Astrocyte (in vitro differentiated cells and primary cell): ENCODE measurements around the gene NPTX1. TPM values are rescaled to one million over a fixed set of nuclear protein-coding genes. Genes with fewer than 3 reads are reported as not detected.

Source experiments
- DNase-seq: peaks from one replicate; pipeline ENCODE4 v3.0.0-alpha.2; 2010; ENCODE audit warnings: low read depth
- FAIRE-seq: peaks from 2 replicates; lab custom pipeline; 2011; peaks lifted over from hg19 to GRCh38; lab: Jason Lieb, UNC
- H2AFZ ChIP-seq: 2 replicates; pipeline ENCODE4 v1.6.0; 2012; ENCODE audit warnings: low read depth, low read length, inconsistent platforms
- H3K27ac ChIP-seq: 2 replicates; pipeline ENCODE4 v1.5.1; 2011; ENCODE audit warnings: low read depth, low read length, inconsistent platforms
- H3K27me3 ChIP-seq: 2 replicates; pipeline ENCODE4 v1.6.0; 2011; ENCODE audit warnings: low read length, inconsistent platforms; ENCODE audit not compliant: insufficient read depth
- H3K36me3 ChIP-seq: 2 replicates; pipeline ENCODE4 v1.5.1; 2011; ENCODE audit warnings: low read length, inconsistent platforms; ENCODE audit not compliant: insufficient read depth
- H3K4me1 ChIP-seq: 2 replicates; pipeline ENCODE4 v1.5.1; 2011; ENCODE audit warnings: low read length, inconsistent platforms; ENCODE audit not compliant: insufficient read depth
- H3K4me2 ChIP-seq: 2 replicates; pipeline ENCODE4 v1.6.0; 2012; ENCODE audit warnings: low read length, inconsistent platforms
- H3K4me3 ChIP-seq: 2 replicates; pipeline ENCODE4 v1.5.1; 2011; ENCODE audit warnings: low read depth, mild to moderate bottlenecking, low read length, inconsistent platforms; ENCODE audit not compliant: insufficient read depth
- H3K79me2 ChIP-seq: 2 replicates; pipeline ENCODE4 v1.6.0; 2012; ENCODE audit warnings: mild to moderate bottlenecking, low read length, inconsistent platforms; ENCODE audit not compliant: insufficient read depth
- H3K9ac ChIP-seq: 2 replicates; pipeline ENCODE4 v1.6.0; 2012; ENCODE audit warnings: mild to moderate bottlenecking, low read length, inconsistent platforms
- H3K9me3 ChIP-seq: 2 replicates; pipeline ENCODE4 v1.5.1; 2012; ENCODE audit warnings: low read depth, mild to moderate bottlenecking, low read length, inconsistent platforms; ENCODE audit not compliant: insufficient read depth
- H4K20me1 ChIP-seq: 2 replicates; pipeline ENCODE4 v1.6.0; 2012; ENCODE audit warnings: low read length, inconsistent platforms; ENCODE audit not compliant: insufficient read depth
- H3K27ac Mint-ChIP-seq: one replicate; pipeline ENCODE4 v1.8.0; 2021; ENCODE audit warnings: mild to moderate bottlenecking, mixed read lengths; ENCODE audit not compliant: unreplicated experiment
- H3K27me3 Mint-ChIP-seq: one replicate; pipeline ENCODE4 v1.8.0; 2021; ENCODE audit warnings: low read depth, mixed read lengths; ENCODE audit not compliant: unreplicated experiment
- H3K36me3 Mint-ChIP-seq: one replicate; pipeline ENCODE4 v1.8.0; 2021; ENCODE audit warnings: low read depth, mixed read lengths; ENCODE audit not compliant: unreplicated experiment
- H3K4me1 Mint-ChIP-seq: one replicate; pipeline ENCODE4 v1.8.0; 2021; ENCODE audit warnings: low read depth, mixed read lengths; ENCODE audit not compliant: unreplicated experiment
- H3K4me3 Mint-ChIP-seq: one replicate; pipeline ENCODE4 v1.8.0; 2021; ENCODE audit warnings: mild to moderate bottlenecking, moderate library complexity, mixed read lengths; ENCODE audit not compliant: unreplicated experiment
- H3K9me3 Mint-ChIP-seq: one replicate; pipeline ENCODE4 v1.8.0; 2021; ENCODE audit warnings: mild to moderate bottlenecking, mixed read lengths; ENCODE audit not compliant: unreplicated experiment
- CTCF ChIP-seq: IDR thresholded peaks from 2 replicates; pipeline ENCODE4 v1.5.1; 2011; ENCODE audit warnings: low read depth, mild to moderate bottlenecking, inconsistent platforms, low read length, moderate library complexity; ENCODE audit not compliant: insufficient read depth
- EZH2 ChIP-seq: IDR thresholded peaks from 2 replicates; pipeline ENCODE4 v1.6.1; 2012; ENCODE audit warnings: mild to moderate bottlenecking, low read length, inconsistent platforms; ENCODE audit not compliant: insufficient read depth
- total RNA-seq: library from RNA; stranded (reverse); gene quantifications from 2 replicates; pipeline ENCODE4 v1.2.1, GENCODE V29; 2021

Gene NPTX1
- total RNA-seq, 1 donor from 2014 or later = 0.43 TPM

DNA sequence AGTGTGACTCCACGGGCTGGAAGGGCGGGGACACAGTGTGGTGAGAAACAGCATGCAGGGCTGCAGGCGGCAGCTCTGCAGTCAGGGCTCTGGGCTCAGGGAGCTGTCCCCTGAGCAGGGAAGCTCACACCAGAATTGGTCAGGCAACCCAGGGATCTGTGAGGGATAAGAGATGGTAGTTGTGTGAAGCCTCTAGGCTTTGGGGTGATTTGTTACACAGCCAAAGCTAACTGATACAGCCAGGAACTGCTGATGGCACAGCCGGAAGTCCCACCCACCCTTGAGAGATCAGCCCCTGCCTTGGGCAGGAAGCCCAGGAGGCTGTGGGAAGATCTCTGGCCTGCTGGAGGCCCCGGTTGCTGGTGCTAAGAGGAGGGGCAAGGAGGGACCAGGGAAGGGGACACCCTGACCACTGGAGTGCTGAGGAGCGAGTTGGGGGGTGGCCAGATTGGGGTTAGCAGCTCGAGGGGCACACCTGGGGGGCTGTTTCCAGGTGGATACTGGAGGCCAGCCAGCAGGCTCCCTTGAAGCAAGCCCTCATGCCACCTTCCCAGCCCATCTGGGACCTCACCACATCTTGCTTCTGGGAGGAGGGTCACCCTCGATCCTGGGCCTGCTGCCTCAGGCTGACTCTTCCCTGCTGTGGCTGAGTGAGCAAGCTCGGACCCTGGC lies 25.2 kb downstream of the NPTX1 start:
- no peak overlapping the region for H3K27ac Mint-ChIP-seq
- TF ChIP-seq EZH2 = no peak
- no peak for TF ChIP-seq CTCF
- Histone ChIP-seq H3K4me2 (no peak overlapping the region), H3K9ac (no peak overlapping the region), H4K20me1 (no peaks in the 10 kb centered on the region), H3K36me3 (no peaks in the 10 kb centered on the region), H3K27me3 (peaks cover 4% of the 10 kb centered on the region), H3K27ac (no peak overlapping the region), H3K9me3 (no peaks in the 10 kb centered on the region), H3K79me2 (peaks cover 2% of the 10 kb centered on the region), H3K4me1 (peaks cover 8% of the 10 kb centered on the region), H3K4me3 (no peak overlapping the region), H2AFZ (no peak overlapping the region)
- FAIRE-seq = no peak
- H3K27me3 Mint-ChIP-seq = peaks cover 3% of the 10 kb centered on the region
- peaks cover 2% of the 10 kb centered on the region for H3K36me3 Mint-ChIP-seq
- DNase-seq = no peak
- H3K4me3 Mint-ChIP-seq = no peak overlapping the region
- H3K9me3 Mint-ChIP-seq = no peaks in the 10 kb centered on the region
- H3K4me1 Mint-ChIP-seq = peaks cover 12% of the 10 kb centered on the region

GRCh38 chr17:80449930-80450576 lies 26.4 kb downstream of the NPTX1 start:
- Histone ChIP-seq H3K79me2 (peaks cover 2% of the 10 kb centered on the region), H3K27ac (no peak overlapping the region), H2AFZ (no peak overlapping the region), H3K4me1 (peaks cover 8% of the 10 kb centered on the region), H3K36me3 (no peaks in the 10 kb centered on the region), H4K20me1 (no peaks in the 10 kb centered on the region), H3K4me2 (no peak overlapping the region), H3K27me3 (peaks cover 4% of the 10 kb centered on the region), H3K9ac (no peak overlapping the region), H3K9me3 (no peaks in the 10 kb centered on the region), H3K4me3 (no peak overlapping the region)
- Mint-ChIP-seq H3K4me1 (peaks cover 12% of the 10 kb centered on the region), H3K4me3 (no peak overlapping the region), H3K27ac (no peak overlapping the region), H3K27me3 (peaks cover 3% of the 10 kb centered on the region), H3K36me3 (peaks cover 2% of the 10 kb centered on the region), H3K9me3 (no peaks in the 10 kb centered on the region)
- no peak for DNase-seq
- no peak for FAIRE-seq
- no peak for TF ChIP-seq EZH2
- TF ChIP-seq CTCF = no peak
